H9 (cell line): Measurements from ENCODE around the gene TMEM123. TPM values are rescaled to one million over a fixed set of nuclear protein-coding genes. Genes with fewer than 3 reads are reported as not detected.

Source experiments
- DNase-seq: peaks from one replicate; pipeline ENCODE4 v3.0.0-alpha.2; 2017
- H2AFZ ChIP-seq: one replicate; pipeline ENCODE4 v1.6.1; 2013; ENCODE audit warnings: mild to moderate bottlenecking, low read length, control low read depth, moderate library complexity
- H2AK5ac ChIP-seq: 2 replicates; pipeline ENCODE4 v1.6.1; 2013; ENCODE audit warnings: low read length, control low read depth, mixed read lengths; ENCODE audit not compliant: insufficient read length
- H2BK120ac ChIP-seq: one replicate; pipeline ENCODE4 v1.6.1; 2013; ENCODE audit warnings: low read depth, mild to moderate bottlenecking, low read length, control low read depth, inconsistent platforms; ENCODE audit not compliant: poor library complexity, severe bottlenecking
- H2BK12ac ChIP-seq: 2 replicates; pipeline ENCODE4 v1.6.1; 2013; ENCODE audit warnings: low read length, control low read depth, mixed read lengths, low read depth; ENCODE audit not compliant: insufficient read length
- H2BK15ac ChIP-seq: 2 replicates; pipeline ENCODE4 v1.6.1; 2013; ENCODE audit warnings: low read depth, low read length, control low read depth
- H2BK20ac ChIP-seq: one replicate; pipeline ENCODE4 v1.6.1; 2013; ENCODE audit warnings: low read depth, mild to moderate bottlenecking, low read length, control low read depth, inconsistent platforms; ENCODE audit not compliant: poor library complexity, severe bottlenecking
- H2BK5ac ChIP-seq: 2 replicates; pipeline ENCODE4 v1.6.1; 2013; ENCODE audit warnings: low read length, control low read depth, mixed read lengths; ENCODE audit not compliant: insufficient read length
- H3K14ac ChIP-seq: 2 replicates; pipeline ENCODE4 v1.6.1; 2013; ENCODE audit warnings: low read length, control low read depth; ENCODE audit not compliant: insufficient read depth
- H3K18ac ChIP-seq: 2 replicates; pipeline ENCODE4 v1.6.1; 2013; ENCODE audit warnings: low read depth, mild to moderate bottlenecking, mixed read lengths, low read length, control low read depth; ENCODE audit not compliant: insufficient read length
- H3K23ac ChIP-seq: 2 replicates; pipeline ENCODE4 v1.6.1; 2013; ENCODE audit warnings: low read length, control low read depth, mixed read lengths, low read depth; ENCODE audit not compliant: insufficient read length
- H3K23me2 ChIP-seq: 2 replicates; pipeline ENCODE4 v1.6.1; 2013; ENCODE audit warnings: low read depth, mild to moderate bottlenecking, mixed read lengths, low read length, control low read depth; ENCODE audit not compliant: insufficient read length, poor library complexity, severe bottlenecking
- H3K27ac ChIP-seq: 2 replicates; pipeline ENCODE4 v1.5.1; 2013; ENCODE audit warnings: low read length, control low read depth, mixed read lengths, low read depth; ENCODE audit not compliant: insufficient read length
- H3K27me3 ChIP-seq: 2 replicates; pipeline ENCODE4 v1.6.1; 2013; ENCODE audit warnings: low read length, control low read depth, inconsistent platforms; ENCODE audit not compliant: insufficient read depth
- H3K4ac ChIP-seq: 2 replicates; pipeline ENCODE4 v1.6.1; 2013; ENCODE audit warnings: low read depth, mild to moderate bottlenecking, control low read depth, inconsistent platforms, low read length, moderate library complexity
- H3K4me1 ChIP-seq: 2 replicates; pipeline ENCODE4 v1.6.1; 2013; ENCODE audit warnings: low read length, control low read depth, inconsistent platforms; ENCODE audit not compliant: insufficient read depth
- H3K4me2 ChIP-seq: 2 replicates; pipeline ENCODE4 v1.6.1; 2013; ENCODE audit warnings: low read length, control low read depth, mixed read lengths; ENCODE audit not compliant: insufficient read length, insufficient read depth
- H3K56ac ChIP-seq: 2 replicates; pipeline ENCODE4 v1.6.1; 2013; ENCODE audit warnings: low read depth, mild to moderate bottlenecking, mixed read lengths, low read length, control low read depth; ENCODE audit not compliant: insufficient read length
- H3K79me1 ChIP-seq: 2 replicates; pipeline ENCODE4 v1.6.1; 2013; ENCODE audit warnings: low read depth, mild to moderate bottlenecking, moderate library complexity, low read length, control low read depth, inconsistent platforms; ENCODE audit not compliant: insufficient read depth, poor library complexity, severe bottlenecking
- H3K79me2 ChIP-seq: 2 replicates; pipeline ENCODE4 v1.6.1; 2013; ENCODE audit warnings: low read length, control low read depth, inconsistent platforms; ENCODE audit not compliant: insufficient read depth
- H3K9ac ChIP-seq: 2 replicates; pipeline ENCODE4 v1.6.1; 2013; ENCODE audit warnings: low read length, control low read depth, mixed read lengths; ENCODE audit not compliant: insufficient read length; ENCODE audit errors: extremely low read depth
- H3K9me3 ChIP-seq: one replicate; pipeline ENCODE4 v1.6.1; 2013; ENCODE audit warnings: low read depth, low read length, inconsistent platforms; ENCODE audit not compliant: control insufficient read depth
- H3T11ph ChIP-seq: one replicate; pipeline ENCODE4 v1.6.1; 2013; ENCODE audit warnings: mild to moderate bottlenecking, low read length, control low read depth, inconsistent platforms
- H4K20me1 ChIP-seq: one replicate; pipeline ENCODE4 v1.6.1; 2013; ENCODE audit not compliant: control insufficient read depth, insufficient read length, insufficient read depth
- H4K5ac ChIP-seq: 2 replicates; pipeline ENCODE4 v1.6.1; 2013; ENCODE audit warnings: low read depth, mild to moderate bottlenecking, mixed read lengths, low read length, control low read depth; ENCODE audit not compliant: insufficient read length
- H4K8ac ChIP-seq: replicated peaks from 2 replicates; pipeline ENCODE4 v1.6.1; 2013; ENCODE audit warnings: low read length, control low read depth, mixed read lengths, low read depth; ENCODE audit not compliant: insufficient read length
- H4K91ac ChIP-seq: 2 replicates; pipeline ENCODE4 v1.6.1; 2013; ENCODE audit warnings: low read depth, mild to moderate bottlenecking, moderate library complexity, mixed read lengths, low read length, control low read depth; ENCODE audit not compliant: insufficient read length
- H3K27ac Mint-ChIP-seq, 3 experiments: 2 replicates in 2 of 3; 3 replicates in 1 of 3; pipeline ENCODE4 v1.8.0; 2020 to 2021; ENCODE audit warnings: mixed read lengths in 3 of 3, mild to moderate bottlenecking in 1 of 3, moderate library complexity in 1 of 3
- H3K27me3 Mint-ChIP-seq: 2 replicates; pipeline ENCODE4 v1.8.0; 2021; ENCODE audit warnings: low read depth, mild to moderate bottlenecking, moderate library complexity, mixed read lengths
- H3K36me3 Mint-ChIP-seq, 3 experiments: 2 replicates in 2 of 3; 3 replicates in 1 of 3; pipeline ENCODE4 v1.8.0; 2020 to 2021; ENCODE audit warnings: low read depth in 3 of 3, mixed read lengths in 3 of 3; ENCODE audit not compliant: insufficient read depth in 1 of 3
- H3K4me1 Mint-ChIP-seq, 2 experiments: 2 replicates each; pipeline ENCODE4 v1.8.0; 2020; ENCODE audit warnings: mixed read lengths in 2 of 2
- H3K4me3 Mint-ChIP-seq, 2 experiments: 2 replicates in 1 of 2; 3 replicates in 1 of 2; pipeline ENCODE4 v1.8.0; 2020 to 2021; ENCODE audit warnings: mild to moderate bottlenecking in 2 of 2, mixed read lengths in 2 of 2, moderate library complexity in 1 of 2
- H3K9me3 Mint-ChIP-seq, 2 experiments: 2 replicates in 1 of 2; 3 replicates in 1 of 2; pipeline ENCODE4 v1.8.0; 2020; ENCODE audit warnings: mild to moderate bottlenecking in 2 of 2, mixed read lengths in 2 of 2, moderate library complexity in 1 of 2
- CTCF ChIP-seq: fragments of 200-600 bp; sonication (generic); conservative IDR thresholded peaks from 3 replicates; pipeline ENCODE4 v1.8.0; 2021; ENCODE audit warnings: antibody characterized with exemption, mild to moderate bottlenecking
- WGBS: extraction: QIAGEN DNeasy Blood & Tissue Kit; methylation state at CpG from one replicate; pipeline ENCODE4 v1.1.7; 2013; ENCODE audit warnings: missing lambda C conversion rate, low lambda C conversion rate, mixed read lengths; ENCODE audit not compliant: insufficient read length; ENCODE audit errors: extremely low coverage; 5-methylcytosine and 5-hydroxymethylcytosine counted together
- total RNA-seq: library from RNA; stranded (reverse); gene quantifications from 2 replicates; pipeline ENCODE4 v1.2.1, GENCODE V29; 2021

Gene TMEM123
- total RNA-seq, 1 experiment from 2014 or later: 76.7 TPM

DNA sequence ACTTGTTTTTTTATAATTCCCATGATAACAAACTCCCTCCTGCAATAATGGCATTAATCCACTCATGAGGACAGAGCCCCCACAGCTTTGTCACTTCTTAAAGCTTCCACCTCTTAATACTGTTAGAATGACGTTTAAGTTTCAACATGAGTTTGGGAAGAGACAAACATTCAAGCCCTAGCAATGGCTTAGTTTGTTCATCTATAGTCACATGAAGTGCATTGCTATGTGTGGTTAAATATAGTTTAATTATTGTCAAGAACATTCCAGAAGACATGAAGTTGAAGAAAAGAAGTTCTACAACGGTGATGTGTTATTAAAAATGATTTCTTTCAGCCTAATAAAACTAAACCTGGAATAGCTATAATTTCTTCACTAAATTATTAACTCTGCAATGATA is 47.4 kb upstream of the TMEM123 start:
- Histone ChIP-seq H2BK20ac (no peak overlapping the region), H3K4ac (no peak overlapping the region), H4K91ac (no peak overlapping the region), H3K23ac (no peak overlapping the region), H4K5ac (no peak overlapping the region), H3K79me2 (no peaks in the 10 kb centered on the region), H3K23me2 (no peaks in the 10 kb centered on the region), H2AK5ac (no peak overlapping the region), H3T11ph (no peak overlapping the region), H2BK120ac (no peak overlapping the region), H3K79me1 (no peaks in the 10 kb centered on the region), H3K4me1 (no peaks in the 10 kb centered on the region), H2AFZ (no peak overlapping the region), H3K9me3 (no peaks in the 10 kb centered on the region), H4K8ac (no peak overlapping the region), H3K27me3 (no peaks in the 10 kb centered on the region), H3K56ac (no peak overlapping the region), H2BK12ac (no peak overlapping the region), H4K20me1 (no peaks in the 10 kb centered on the region), H3K18ac (no peak overlapping the region), H3K27ac (no peak overlapping the region), H2BK15ac (no peak overlapping the region), H3K4me2 (no peak overlapping the region), H3K9ac (no peak overlapping the region), H3K14ac (no peak overlapping the region), H2BK5ac (no peak overlapping the region)
- no peak for TF ChIP-seq CTCF
- H3K9me3 Mint-ChIP-seq: no peaks in the 10 kb centered on the region
- no peak overlapping the region; a peak in 1 of 7 replicates for H3K27ac Mint-ChIP-seq
- no CpG with 5 or more reads among the region's 2 CpGs for WGBS
- no peaks in the 10 kb centered on the region for H3K36me3 Mint-ChIP-seq
- no peaks in the 10 kb centered on the region for H3K27me3 Mint-ChIP-seq
- DNase-seq: no peak
- peaks cover 6% of the 10 kb centered on the region in 2 experiments for H3K4me1 Mint-ChIP-seq
- H3K4me3 Mint-ChIP-seq: no peak overlapping the region
